Measurements from ENCODE around the gene FGF14.

DNA sequence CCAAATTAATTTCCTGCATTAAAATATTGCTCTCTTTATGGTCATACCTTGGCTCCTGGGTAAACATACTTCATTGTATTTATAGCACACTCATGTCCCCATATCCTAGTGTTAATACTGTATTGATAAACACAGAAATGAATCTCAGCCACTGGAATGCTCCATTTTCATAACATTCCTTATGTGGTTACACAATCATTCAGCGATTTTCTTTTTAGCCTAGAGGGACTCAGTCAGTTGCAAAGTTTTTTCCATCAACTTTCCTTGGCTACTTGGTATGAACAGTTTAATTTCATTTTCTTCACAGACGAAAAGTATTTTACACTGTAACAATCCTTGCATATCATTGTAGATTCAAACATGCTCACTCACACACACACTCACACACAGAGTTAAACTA is 471.5 kb downstream of the FGF14 start:
- TF ChIP-seq, protein P1, sequence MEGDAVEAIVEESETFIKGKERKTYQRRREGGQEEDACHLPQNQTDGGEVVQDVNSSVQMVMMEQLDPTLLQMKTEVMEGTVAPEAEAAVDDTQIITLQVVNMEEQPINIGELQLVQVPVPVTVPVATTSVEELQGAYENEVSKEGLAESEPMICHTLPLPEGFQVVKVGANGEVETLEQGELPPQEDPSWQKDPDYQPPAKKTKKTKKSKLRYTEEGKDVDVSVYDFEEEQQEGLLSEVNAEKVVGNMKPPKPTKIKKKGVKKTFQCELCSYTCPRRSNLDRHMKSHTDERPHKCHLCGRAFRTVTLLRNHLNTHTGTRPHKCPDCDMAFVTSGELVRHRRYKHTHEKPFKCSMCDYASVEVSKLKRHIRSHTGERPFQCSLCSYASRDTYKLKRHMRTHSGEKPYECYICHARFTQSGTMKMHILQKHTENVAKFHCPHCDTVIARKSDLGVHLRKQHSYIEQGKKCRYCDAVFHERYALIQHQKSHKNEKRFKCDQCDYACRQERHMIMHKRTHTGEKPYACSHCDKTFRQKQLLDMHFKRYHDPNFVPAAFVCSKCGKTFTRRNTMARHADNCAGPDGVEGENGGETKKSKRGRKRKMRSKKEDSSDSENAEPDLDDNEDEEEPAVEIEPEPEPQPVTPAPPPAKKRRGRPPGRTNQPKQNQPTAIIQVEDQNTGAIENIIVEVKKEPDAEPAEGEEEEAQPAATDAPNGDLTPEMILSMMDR (IDR thresholded peaks at IDR 0.05) = no peak
- TF ChIP-seq POLR2A (IDR thresholded peaks at IDR 0.05) = no peak
